Endothelial cell of hepatic sinusoid (primary cell): ENCODE measurements around the gene SIL1.

Experiments
- in situ Hi-C: cut with HindIII; loops from 2 replicates; pipeline ENCODE4 v1.10.0; 2017; ENCODE audit warnings: low sequenced_read_pairs

SIL1 gene

DNA sequence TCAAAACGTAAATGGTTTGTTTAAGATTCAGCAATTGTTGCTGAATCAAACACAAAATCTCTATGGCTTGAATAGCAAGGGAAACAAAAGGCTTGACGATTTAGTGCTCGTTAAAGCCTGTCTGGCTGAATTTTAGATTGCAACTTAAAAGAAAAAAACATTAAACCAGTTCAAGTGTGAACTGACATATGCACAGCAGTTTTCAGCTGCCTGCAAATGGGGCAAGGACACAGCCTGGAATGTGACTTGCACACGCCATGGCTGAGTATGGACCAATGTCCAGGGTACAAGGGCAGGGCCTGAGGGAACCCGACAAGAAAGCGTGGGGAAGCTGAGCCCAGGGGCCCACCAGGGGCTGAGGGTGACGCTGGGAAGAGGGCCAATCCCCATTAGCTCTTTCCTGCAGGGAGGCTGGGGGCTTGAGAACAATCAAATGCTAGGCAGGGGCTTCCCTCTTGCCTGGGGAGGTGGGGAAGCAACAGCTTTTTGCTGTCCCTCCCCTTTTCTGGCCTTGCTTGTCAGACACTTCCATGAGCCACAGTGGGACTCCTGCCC lies 233.4 kb downstream of the SIL1 start:
- in situ Hi-C loops: no loop called here

DNA sequence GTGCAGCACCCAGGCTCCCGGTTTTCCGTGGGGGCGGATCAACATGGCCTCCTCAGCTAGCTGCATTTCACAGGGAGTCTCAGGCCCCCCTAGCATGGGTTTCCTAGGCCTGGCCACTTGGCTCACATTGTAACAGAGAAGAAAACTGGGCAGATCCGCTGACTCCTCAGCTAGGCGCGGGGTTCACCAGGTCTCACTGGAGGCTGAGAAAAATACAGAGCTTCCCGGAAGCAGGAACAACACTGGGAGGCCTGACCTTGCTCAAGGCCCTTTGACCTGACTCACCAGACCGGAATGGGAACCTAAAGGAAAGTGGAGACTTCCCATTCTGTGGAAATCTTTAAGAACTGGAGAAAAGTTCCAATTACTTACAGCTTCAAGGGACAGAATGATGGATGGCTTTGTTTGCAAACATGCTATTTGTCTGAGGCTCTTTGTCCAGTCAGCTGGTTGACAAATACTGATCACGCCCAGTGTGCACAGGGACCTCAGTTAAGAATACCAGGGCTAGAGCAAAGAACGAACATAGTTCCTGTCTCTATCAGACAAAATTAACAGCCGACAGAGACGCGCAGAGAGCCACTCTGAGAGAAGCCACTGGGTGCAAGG lies 234.3 kb downstream of the SIL1 start:
- in situ Hi-C loops: no loop called here

GRCh38 chr5:138962614-138963370 lies 235.4 kb downstream of the SIL1 start:
- in situ Hi-C loops: no loop called here

DNA sequence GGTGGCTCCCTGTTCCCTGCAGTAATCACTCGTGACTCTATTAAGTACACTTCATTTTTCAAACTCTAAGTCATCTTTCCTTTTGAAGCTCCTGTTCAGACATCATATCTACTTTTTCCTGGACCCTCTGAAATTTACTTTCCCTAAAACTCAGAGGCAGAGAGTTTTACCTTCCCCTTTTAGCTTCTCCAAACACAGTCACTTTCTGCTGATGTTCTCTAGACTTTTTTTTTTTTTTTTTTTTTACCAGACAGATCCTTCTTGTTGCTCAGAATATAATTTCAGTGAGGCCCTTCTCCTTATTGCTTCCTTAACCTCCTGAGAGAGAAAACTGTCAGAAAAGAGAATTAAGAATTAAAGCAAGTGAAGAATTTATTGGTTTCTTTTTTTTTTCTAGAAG lies 236.4 kb downstream of the SIL1 start:
- in situ Hi-C loops: no loop called here

GRCh38 chr5:138961221-138961620 lies 236.9 kb downstream of the SIL1 start:
- in situ Hi-C loops: no loop called here

DNA sequence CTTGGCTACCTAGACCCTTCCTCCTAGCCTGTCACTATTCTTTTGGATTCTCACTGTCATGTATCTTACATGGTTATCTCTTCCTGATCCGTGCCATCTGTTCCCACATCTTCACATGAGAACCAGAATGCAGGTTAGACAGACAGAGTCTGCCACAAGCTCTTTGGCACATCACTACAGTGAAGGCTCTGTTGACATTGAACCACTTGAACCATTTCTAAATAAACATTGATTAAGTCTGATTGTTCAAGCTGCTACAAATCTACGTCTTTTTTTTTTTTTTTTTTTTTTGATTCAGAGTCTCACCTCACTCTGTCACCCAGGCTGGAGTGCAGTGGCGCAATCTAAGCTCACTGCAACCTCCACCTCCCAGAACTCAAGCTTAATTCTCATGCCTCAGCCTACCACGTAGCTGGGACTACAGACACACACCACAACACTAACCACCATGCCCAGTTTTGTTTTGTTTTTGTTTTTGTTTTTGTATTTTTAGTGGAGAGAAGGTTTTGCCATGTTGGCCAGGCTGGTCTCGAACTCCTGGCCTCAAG lies 237.9 kb downstream of the SIL1 start:
- in situ Hi-C loops: no loop called here

DNA sequence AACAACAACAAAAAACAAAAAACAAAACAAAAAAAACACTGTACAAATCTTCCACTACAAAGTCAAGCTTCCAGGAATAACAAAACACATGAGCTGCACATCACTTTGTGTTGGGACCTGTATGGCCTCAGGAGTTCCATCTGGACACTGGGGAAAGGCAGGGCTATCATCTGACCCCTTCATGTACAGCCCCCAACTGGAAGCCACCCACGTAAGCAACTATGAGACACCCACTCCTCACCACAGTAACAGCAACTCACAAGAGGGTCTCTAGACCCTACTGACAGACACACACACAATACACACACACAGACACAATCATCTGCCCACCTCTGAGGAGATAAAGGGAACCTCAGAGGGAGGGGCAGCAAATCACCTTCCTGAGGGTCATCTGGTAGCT lies 241.4 kb downstream of the SIL1 start:
- in situ Hi-C loops: loop anchor here (5.0 kb wide), 1 partner anchor 310 kb away; no protein-coding TSS in a partner anchor

GRCh38 chr5:138955671-138956295 lies 242.4 kb downstream of the SIL1 start:
- in situ Hi-C loops: loop anchor here (5.0 kb wide), 1 partner anchor 308 kb away; no protein-coding TSS in a partner anchor

- in situ Hi-C loops: loop anchor here (5.0 kb wide), 1 partner anchor 308 kb away; no protein-coding TSS in a partner anchor
Measured at GRCh38 chr5:138955013-138955660, 243.0 kb downstream of the SIL1 start.

DNA sequence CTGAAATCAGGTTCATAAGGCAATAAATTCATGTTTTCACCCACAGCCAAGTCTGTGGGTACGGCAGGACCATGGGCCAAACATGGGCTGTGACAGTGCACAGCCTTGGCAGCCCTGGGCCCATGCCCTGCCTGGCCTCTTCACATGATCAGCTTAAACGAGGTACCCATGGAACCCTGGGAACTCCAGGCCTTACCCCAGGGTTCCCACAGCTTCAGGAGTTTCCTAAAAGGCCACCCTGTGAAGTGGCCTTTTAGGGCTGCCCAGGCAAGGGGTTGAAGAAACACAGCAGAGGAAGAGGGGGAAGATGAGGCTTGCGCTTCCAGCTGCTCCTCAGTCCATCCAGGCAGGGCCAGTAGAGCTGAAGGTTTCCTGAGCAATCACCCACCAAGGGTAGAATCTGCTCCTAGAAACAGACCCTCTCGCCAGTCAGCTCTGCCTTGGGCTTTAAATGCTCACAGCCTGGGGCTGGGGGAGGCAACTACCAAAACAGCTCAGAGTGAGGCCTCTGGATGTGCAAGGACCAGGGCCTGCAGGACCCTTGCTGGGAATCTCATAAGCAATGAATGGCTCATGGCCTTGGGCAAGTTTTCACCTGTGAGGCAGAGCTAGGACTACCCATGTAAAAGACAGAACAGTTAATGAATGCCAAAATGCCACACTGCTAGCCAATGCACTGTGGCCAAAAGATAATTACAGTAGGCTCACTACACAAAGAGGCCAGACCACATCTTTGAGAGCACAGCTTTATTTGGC lies 243.7 kb downstream of the SIL1 start:
- in situ Hi-C loops: loop anchor here (5.0 kb wide), 2 partner anchors 88 to 307 kb away; no protein-coding TSS in a partner anchor

DNA sequence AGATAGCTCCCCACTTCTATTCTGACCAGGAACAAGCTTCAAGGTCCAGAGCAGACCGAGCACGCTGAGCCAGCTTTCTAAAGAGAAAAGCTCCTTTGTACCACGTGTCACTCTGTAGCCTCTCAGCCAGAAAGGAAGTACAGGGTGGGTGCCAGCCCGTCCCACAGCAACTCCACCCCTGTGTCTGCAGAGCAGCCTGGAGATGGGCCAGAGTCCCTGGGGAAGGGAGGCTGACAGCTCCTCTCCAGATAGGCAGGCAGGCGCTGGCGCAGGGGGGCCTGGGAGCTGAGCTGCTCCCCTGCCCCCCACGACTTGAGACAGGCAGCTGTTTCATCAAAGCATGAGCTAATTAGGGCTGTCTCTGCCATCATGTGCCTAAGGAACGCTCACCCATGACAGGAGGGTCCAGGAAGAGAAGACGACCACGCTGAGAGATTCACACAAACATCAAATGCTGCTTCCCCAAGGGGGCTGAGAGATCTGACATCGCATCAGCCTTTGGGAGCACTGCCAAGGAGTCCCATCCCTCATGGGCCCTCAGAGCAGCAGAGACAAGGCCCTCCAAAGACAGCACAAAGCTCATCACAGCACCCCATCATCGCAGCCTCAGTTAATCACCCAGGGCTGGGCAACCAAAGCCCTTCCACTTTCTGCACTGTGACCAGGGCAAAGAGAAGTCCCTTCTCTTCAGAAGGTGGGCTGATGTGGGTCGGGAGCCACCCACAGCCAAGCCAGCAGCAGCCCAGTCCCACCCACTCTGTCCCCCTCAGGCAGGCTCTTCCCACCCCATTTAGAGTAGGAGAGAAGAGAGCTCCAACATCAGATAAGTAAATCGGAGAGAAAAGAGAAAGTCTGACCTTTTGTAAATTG lies 244.5 kb downstream of the SIL1 start:
- in situ Hi-C loops: loop anchor here (5.0 kb wide), 1 partner anchor 89 kb away; no protein-coding TSS in a partner anchor

GRCh38 chr5:138952962-138953361 lies 245.2 kb downstream of the SIL1 start:
- in situ Hi-C loops: loop anchor here (5.0 kb wide), 1 partner anchor 89 kb away; no protein-coding TSS in a partner anchor

DNA sequence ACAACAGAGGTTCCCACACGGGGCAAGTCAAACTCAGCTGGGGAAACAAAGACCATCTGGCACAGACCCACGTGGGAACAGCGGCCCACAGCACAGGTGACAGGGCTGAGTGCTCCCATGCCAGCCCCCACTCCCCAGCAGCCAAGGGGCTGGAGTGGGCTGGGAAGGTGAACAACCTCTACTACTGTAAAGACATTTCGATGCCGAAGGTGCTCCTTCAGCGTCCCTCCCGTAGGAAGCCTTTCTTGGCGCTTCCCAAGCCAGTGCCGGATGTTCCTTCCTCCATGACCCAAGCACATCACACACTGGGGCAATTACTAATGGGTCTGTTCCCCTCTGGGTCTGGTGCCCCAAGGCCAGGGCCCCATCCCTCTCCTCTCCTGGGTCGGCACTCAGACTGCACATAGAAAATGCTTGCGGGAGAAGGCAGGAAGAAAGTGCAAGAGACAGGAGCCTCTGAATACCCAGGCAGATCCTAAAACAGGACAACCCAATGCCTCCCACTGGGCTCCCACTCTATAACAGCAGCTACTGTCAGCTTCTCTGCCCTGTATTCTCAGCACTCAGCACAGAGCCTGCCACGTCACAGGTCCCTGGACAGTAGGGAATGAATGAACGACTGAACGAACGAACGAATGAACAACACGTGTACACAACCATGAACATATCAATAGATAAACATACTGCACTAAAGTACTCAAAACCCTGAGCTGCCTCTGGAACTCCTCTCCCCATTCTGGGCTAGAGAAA lies 246.0 kb downstream of the SIL1 start:
- in situ Hi-C loops: loop anchor here (5.0 kb wide), 1 partner anchor 90 kb away; no protein-coding TSS in a partner anchor

GRCh38 chr5:138951091-138951985 lies 246.8 kb downstream of the SIL1 start:
- in situ Hi-C loops: loop anchor here (5.0 kb wide), 1 partner anchor 91 kb away; no protein-coding TSS in a partner anchor

DNA sequence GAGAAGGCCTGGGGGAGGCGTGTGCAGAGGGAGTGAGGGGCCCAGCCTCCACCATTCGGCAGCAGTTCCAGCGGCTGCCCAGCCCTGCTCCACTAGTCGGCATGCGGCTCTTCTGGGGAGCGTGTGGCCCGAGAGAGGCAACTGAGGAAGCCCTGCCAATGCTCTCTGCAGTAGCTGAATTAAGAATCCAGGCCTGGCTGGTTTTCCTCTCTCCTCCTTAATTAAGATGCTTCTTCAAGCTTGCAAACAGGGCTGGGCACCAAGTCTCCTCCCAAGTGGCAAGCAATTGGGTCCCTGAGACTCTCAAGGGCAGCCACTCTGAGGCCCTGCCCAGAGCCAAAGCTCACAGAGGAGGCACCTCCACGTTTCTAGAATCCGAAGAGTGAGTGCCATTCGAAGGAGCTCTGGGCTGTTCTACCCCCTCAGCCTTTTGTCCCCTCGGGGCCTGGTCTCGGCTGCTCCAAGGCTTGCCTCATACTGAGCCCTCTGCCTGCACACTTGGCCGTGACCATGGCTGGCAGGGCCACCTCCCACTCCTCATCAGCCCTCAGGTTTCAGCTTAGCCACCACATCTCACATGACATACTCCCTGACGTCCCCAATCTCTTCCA lies 247.6 kb downstream of the SIL1 start:
- in situ Hi-C loops: loop anchor here (5.0 kb wide), 1 partner anchor 92 kb away; no protein-coding TSS in a partner anchor

DNA sequence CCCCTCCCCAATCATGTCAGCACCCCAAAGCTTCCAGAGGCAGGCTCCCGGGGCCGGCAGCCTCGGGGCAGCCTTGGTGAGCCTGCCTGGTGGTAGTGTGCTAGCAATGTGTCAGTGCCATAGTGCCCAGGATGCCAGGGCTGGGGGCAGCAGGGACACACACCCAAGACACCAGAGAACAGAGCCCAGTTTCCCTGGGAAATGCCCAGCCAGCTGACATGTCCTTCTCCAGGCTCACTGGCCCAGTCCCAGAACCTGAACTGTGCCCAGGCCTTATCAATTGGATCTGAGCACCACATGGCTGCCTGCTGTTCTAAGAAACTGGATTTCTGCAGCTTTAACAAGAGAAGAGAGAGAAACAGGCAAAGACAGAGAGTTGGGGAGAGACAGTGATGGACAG lies 248.2 kb downstream of the SIL1 start:
- in situ Hi-C loops: loop anchor here (5.0 kb wide), 2 partner anchors 53 to 92 kb away; no protein-coding TSS in a partner anchor
